LNCaP clone FGC (cell line): ENCODE measurements around the gene KDM4B.
"Not testable (repeated sequence)": the region's sequence is repeated elsewhere in the genome, so short reads cannot be mapped to it uniquely, and the experiment has no call there.

Experiments
- DNase-seq: peaks from one replicate; pipeline ENCODE4 v3.0.0-alpha.2; 2011; ENCODE audit warnings: low read depth
- H3K4me3 ChIP-seq: 2 replicates; pipeline ENCODE4 v1.5.1; 2011; ENCODE audit warnings: mild to moderate bottlenecking, low read depth, low read length, control low read depth
- TF ChIP-seq, protein P1 (sequence below): IDR thresholded peaks from 2 replicates; pipeline ENCODE4 v1.5.1; 2012; ENCODE audit warnings: mild to moderate bottlenecking; ENCODE audit not compliant: control insufficient read depth, insufficient read depth; ENCODE audit errors: extremely low read depth

The KDM4B gene

DNA sequence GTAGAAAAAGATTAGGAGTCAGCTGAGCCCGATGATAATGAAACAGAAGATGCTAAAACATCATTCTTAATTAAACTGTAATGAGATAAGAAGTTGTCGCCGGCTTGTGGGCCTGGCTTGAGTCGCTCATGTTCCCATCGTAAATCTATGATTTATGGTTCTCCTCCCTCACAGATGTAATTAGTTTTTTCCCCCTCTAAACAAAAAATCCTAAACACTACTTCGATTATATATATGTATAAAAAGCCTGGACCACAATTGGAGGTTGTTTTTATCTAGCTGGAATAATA is 220.3 kb downstream of the KDM4B start:
- H3K4me3 ChIP-seq, result no peak overlapping the region
- DNase-seq, result no peak
- TF ChIP-seq, protein P1, sequence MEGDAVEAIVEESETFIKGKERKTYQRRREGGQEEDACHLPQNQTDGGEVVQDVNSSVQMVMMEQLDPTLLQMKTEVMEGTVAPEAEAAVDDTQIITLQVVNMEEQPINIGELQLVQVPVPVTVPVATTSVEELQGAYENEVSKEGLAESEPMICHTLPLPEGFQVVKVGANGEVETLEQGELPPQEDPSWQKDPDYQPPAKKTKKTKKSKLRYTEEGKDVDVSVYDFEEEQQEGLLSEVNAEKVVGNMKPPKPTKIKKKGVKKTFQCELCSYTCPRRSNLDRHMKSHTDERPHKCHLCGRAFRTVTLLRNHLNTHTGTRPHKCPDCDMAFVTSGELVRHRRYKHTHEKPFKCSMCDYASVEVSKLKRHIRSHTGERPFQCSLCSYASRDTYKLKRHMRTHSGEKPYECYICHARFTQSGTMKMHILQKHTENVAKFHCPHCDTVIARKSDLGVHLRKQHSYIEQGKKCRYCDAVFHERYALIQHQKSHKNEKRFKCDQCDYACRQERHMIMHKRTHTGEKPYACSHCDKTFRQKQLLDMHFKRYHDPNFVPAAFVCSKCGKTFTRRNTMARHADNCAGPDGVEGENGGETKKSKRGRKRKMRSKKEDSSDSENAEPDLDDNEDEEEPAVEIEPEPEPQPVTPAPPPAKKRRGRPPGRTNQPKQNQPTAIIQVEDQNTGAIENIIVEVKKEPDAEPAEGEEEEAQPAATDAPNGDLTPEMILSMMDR, result no peak

DNA sequence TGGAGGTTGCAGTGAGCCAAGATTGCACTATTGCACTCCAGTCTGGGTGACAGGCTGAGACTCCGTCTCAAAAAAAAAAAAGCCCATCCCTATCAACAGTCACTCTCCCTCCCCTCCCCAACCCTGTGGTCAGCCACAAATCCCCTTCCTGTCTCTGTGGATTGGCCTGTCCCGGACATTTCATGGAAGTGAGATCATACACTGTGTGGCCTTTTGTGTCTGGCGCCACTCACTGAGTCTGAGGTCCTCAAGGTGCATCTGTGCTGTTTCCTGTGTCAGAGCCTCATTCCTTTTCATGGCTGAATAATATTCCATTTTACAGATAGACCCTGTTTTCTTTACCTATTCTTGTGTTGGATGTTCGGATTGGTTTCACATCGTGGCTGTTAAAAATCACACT is 222.2 kb downstream of the KDM4B start:
- H3K4me3 ChIP-seq, result no peak overlapping the region
- no peak for DNase-seq
- TF ChIP-seq, protein P1, result no peak

DNA sequence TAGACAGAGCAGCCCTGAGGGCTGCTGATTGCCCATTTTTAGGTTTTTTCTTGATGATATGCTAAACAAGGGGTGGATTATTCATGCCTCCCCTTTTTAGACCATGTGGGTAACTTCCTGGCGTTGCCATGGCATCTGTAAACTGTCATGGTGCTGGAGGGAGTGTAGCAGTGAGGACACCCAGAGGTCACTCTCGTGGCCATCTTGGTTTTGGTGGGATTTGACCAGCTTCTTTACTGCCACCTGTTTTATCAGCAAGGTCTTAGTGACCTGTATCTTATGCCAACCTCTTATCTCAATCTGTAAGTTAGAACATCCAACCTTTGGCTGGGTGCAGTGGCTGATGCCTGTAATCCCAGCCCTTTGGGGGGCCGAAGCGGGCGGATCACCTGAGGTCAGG is 223.7 kb downstream of the KDM4B start:
- TF ChIP-seq, protein P1, result no peak
- DNase-seq, result no peak
- H3K4me3 ChIP-seq, result no peak overlapping the region

DNA sequence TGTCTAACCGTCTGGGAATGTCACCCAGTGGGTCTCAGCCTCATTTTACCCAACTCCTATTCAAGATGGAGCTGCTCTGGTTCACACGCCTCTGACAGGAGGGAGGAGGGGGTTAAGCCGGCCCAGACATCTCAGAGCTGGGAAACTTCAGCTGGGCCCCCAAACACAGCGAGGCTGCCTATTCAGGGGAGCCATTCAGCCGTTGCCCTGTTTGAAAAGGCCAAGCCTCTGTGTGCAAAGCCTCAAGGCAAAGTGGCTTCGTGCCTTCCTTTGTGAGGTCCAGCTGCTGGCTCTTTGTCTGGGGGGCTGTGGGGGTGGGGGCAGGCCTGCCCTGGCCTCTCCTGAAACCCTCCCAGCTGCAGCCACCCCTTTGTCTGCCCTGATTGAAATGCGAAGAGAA is 224.3 kb downstream of the KDM4B start:
- no peak overlapping the region for H3K4me3 ChIP-seq
- no peak for DNase-seq
- TF ChIP-seq, protein P1, result no peak

DNA sequence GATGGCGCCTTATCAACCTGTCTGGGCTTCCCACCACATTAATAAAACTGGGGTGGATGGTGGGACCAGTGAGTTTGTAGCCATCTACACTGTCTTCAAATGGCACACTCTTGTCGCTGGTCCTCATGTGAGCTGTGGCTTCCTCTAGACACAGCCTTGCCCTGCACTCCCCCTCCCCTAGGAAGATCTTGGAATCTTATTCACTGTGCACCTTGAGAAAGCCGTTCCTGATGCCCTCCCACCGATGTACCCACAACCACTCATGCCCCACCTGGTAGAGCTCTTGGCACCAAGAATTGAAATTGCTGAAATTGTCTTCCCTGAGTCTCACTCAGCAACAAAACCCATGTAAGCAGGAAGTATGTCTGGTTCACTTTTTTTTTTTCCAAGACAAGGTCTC is 225.7 kb downstream of the KDM4B start:
- no peak overlapping the region for H3K4me3 ChIP-seq
- DNase-seq, result no peak
- TF ChIP-seq, protein P1, result no peak

DNA sequence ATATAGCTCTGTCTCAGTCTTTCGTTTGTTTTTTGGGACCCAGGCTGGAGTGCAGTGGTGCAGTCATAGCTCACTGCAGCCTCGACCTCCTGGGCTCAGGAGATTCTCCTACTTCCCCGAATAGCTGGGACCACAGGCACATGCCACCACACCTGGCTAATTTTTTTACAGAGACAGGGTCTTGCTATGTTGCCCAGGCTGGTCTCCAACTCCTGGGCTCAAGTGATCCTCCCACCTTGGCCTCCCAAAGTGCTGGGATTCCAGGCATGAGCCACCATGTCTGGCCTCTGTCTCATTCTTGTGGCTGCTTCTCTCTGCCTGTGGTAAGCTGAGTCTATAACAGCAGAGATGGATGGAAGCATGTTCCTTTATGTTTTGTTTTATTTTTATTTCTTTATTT is 226.7 kb downstream of the KDM4B start:
- not testable (repeated sequence) for H3K4me3 ChIP-seq, DNase-seq

DNA sequence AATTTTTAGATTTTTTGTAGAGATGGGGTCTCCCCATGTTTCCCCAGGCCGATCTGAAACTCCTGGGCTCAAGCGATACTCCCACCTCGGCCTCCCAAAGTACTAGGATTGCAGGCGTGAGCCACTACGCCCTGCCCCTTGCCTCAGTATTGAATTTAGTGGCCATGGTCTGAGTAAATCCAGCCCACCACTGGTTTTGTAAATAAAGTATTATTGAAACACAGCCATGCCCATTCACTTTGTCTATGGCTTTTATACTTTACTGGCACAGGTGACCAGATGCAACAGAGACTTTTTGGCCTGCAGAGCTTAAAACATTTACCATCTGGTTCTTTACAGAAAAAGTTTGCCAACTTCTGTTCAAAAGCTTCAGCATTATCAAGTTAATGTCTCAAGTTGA is 227.9 kb downstream of the KDM4B start:
- TF ChIP-seq, protein P1, result no peak
- no peak overlapping the region for H3K4me3 ChIP-seq
- DNase-seq, result no peak

DNA sequence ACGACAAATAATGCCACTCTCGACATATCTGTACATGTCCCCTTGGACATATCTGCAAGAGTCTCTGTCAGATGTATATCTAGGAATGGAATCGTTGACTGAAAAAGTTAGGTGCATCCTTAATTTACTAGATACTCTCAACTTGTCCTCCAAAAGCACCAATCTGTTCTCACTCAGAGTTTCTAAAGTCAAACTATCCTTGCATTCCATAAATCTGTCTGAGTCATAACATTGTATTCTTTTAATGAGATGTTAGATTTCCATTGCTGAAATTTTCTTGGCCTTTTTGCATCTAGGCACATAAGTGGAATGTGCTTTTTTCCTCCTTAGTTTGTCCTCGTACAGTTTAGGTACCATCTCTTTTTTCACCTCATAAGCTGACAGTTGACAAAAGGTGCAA is 231.9 kb downstream of the KDM4B start:
- TF ChIP-seq, protein P1, result no peak
- DNase-seq, result no peak
- H3K4me3 ChIP-seq, result no peak overlapping the region
